ENCODE measurements around the gene GRIK2.

GRIK2 gene

GRCh38 chr6:101921829-101922450 is 528.4 kb downstream of the GRIK2 start:
- no peak for DNase-seq

- DNase-seq: no peak
These were observed 532.8 kb downstream of the GRIK2 start for GRCh38 chr6:101926149-101926925.

DNA sequence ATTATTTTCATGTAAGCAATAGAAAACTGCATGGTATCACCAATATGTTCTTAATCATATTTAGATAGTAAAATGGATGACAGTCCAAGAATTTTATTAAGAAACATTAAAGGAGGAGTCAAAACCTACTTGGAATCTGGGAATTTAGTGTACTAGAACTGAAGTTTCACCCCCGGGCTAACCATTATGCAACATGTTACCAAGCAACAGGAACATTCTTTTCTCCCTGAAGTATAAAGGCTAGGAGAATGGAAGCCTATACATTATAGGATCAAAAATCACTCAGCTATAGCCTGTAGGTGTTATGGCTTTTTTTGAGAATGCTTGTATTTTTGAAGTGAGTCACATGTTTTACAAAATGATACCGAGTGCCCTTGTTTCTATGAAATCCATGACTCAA is 538.3 kb downstream of the GRIK2 start:
- no peak for DNase-seq

DNA sequence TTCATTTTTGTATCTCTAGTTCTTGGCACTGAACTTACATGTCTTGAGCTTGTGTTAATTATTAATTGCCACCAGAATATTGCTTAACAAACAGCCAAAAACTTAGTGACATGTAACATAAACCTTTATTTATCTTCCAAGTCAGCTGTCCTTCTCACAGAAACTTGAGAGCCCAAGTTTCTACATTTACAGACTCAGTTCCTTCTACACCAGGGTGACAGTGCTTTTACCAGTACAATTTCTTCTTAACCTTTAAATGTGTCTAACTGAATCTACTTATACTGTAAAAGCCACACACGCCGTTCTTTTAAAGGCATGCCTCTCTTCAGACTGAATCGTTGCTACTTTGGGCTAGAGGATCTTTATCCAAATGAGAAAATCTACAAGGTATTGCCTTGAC is 539.2 kb downstream of the GRIK2 start:
- no peak for DNase-seq

DNA sequence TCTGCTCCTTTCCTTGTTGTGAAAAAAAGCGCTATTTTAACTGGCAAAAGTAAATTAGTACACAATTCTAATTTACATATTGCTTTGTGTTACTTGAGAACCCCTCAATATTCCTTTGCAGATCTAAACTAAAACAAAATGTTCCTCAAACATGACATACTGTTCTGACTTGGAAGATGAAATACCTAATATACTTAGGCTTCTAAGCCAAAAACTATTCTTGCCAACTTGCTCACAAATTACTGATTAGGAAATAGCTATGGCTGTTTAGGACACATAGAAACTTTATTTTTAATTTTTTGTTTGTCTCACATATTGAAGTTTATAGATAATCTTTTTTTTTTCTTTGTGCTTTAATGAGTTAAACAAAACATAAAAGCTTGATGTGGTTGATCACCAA is 542.2 kb downstream of the GRIK2 start:
- no peak for DNase-seq

GRCh38 chr6:101936516-101936915 is 543.0 kb downstream of the GRIK2 start:
- DNase-seq: no peak

DNA sequence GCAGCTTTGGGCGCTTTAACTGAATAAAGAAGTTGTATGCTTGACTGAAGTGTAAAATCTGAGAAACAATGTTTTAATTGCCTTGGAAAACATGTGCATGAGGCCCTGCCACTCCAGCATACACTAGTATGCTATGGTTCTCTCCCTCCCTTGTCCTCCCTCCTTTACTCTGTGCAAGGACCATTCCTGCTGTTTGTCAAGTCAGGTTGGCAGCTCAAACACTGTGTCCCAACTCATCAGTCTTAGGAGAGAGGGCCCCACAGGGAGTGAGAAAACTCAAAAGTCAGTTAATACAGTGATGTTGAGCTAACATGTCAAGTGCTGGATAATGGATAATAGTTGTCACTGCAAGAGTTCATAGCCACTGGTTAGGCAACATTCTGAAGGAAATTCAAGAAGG is 543.6 kb downstream of the GRIK2 start:
- DNase-seq: no peak

DNA sequence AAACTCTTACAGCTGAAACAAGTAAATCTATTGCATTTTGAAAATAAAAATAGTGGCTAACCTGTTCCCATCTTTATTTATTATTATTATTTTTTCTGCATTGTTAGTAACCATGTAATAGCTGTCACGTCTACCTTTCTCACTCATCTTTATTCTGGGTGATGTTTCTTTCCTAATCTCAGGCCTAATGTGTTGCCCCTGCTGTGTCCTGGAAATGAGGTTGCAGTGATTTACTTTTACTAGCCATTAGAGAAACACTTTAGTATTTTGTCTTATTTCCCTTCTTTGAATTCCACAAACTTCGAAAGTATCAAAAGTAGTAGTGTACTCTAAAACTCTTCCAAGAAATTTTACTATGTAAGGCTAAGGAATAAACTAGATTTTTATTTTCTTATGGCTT is 546.9 kb downstream of the GRIK2 start:
- DNase-seq: no peak

DNA sequence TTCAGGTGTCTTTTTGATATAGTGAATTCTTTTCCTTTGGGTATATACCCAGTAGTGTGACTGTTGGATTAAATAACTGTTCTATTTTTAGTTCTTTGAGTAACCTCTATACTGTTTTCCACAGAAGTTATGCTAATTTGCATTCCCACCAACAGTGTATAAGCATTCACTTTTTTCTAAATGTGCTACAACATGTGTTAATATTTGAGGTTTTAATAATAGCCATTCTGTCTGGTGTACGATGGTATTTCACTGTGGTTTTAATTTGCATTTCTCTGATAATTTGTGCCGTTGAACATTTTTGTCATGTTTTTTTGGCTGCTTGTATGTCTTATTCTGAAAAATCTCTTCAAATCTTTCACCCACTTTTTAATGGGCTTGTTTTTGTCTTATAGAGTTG is 563.5 kb downstream of the GRIK2 start:
- no peak for DNase-seq

GRCh38 chr6:101961357-101961756 is 567.8 kb downstream of the GRIK2 start:
- DNase-seq: no peak

DNA sequence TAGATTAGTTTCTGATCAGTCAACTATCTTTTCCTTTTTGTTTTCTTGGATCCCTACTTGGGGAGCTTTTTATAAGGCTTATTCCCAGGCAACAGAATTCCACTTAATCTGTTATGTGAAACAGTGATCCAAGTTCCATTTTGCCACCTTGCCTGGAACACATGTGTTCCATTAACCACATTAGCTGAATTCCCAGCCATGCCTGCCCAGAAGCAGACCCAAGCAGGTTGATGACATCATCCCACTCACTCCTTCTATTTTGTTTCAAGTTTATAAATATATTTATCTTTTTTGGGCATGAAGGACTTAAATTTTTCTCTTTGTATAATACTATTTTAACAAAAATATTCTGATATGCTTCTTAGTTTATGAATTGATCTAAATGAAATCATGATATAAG is 587.4 kb downstream of the GRIK2 start:
- no peak for DNase-seq

- DNase-seq: no peak
These were observed 593.0 kb downstream of the GRIK2 start for GRCh38 chr6:101986476-101986875.

GRCh38 chr6:101992286-101992685 is 598.8 kb downstream of the GRIK2 start:
- DNase-seq: no peak

GRCh38 chr6:101994521-101994920 is 601.0 kb downstream of the GRIK2 start:
- DNase-seq: no peak

DNA sequence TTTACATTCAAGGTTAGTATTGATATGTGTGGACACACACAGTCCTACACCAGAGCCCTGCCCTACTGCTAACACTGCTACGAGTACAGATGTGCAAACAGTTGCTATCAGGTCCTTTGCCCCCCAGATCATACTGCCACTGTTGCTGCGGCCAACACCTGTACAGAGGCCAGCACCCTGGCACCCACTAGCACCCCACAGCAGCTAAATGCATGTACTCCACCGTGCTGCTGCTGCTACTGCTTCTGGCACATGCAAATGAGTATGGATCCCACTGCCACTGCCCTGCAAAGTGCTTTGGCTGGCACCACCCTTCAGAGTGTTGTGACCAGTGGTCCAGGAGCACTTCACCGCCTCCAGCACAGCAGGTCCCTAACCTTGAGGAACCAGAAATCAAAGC is 621.9 kb downstream of the GRIK2 start:
- no peak for DNase-seq

DNA sequence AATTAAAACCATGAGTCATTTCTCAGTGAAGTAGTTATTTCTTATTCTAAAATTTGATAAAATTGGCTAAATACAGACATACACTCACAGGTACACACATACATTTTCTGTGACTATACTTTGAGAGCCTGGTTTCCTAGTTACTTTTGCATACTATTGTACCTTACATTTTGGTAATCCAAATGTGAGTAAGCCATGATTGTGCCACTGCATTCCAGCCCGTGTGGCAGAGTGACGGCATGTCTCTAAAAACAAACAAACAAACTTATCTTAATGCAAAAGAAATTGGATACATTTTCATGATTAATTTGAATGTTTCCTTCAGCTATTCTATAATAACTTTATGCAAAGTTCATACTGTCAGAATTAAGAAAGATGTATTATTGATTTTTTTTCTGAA is 628.8 kb downstream of the GRIK2 start:
- no peak for DNase-seq

GRCh38 chr6:102022803-102023202 is 629.3 kb downstream of the GRIK2 start:
- no peak for DNase-seq

DNA sequence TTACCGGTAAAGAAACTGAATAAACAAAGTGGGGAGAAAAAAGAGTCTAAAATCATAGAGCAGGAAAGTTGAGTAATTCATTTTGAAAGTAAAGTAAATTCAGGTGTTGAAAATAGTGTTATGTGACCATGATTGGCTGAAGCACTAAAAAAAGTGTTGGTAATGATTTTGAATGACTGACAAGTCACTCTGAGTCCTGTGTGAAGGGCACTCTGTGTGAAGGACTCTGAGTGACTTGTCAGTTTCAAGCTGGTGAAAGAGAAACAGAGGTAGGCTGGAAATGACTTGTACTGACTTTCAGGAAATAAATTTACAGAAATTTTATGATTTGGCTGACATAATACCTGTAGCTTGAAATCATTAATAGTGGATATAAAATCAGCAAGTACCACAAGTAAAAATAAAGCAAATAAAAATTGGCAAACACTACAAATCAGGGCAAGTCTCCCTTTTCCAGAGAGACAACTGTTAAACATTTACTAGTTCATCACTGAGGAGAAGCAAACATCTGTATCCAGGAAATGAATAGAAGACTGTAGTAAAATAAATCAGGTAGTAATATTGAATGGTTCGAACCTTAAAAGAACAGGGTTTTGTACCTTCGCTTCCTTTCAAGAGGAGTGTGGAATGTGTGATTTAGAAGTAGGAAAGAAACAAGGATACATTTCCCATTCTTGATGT is 630.6 kb downstream of the GRIK2 start:
- no peak for DNase-seq

- no peak for DNase-seq
These were observed 633.1 kb downstream of the GRIK2 start for GRCh38 chr6:102026649-102027048.

DNA sequence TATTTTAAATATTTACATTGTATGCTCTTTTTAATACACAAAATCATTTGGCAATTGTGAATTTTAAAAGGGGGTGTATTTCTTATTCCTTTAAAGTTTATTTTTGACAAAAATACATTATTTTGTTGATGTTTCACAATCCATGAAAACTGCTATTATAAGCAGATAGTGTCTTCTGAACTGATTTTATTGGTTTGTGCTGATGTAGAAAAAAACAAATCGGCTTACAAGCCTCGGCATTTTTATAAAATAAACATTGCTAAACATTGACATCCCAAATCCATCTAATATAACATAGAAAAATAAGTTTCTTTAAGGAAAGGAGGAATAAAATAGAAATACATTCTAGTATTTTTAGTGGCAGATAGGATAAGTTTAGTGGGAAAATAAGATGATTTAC is 634.7 kb downstream of the GRIK2 start:
- DNase-seq: no peak

GRCh38 chr6:102038964-102039363 is 645.5 kb downstream of the GRIK2 start:
- DNase-seq: no peak

DNA sequence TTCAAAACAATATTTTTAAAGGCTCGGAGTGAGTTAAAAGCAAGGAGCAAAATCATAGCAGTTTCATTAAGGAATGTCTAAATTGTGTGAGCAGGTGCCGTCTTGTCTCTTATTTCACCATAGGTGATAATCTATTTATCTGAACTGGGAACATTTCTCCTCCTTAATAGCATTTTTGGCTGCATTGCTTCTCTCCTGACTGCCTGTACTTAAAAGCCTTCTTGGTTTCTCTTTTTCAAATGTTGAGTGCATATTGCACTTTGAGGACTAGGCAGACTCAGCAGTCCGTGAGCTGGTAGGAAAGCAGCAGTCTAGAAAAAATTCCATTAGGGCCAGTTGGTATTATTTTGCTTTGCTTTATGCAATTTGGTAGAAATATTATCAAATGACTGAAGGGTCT is 645.9 kb downstream of the GRIK2 start:
- DNase-seq: no peak

DNA sequence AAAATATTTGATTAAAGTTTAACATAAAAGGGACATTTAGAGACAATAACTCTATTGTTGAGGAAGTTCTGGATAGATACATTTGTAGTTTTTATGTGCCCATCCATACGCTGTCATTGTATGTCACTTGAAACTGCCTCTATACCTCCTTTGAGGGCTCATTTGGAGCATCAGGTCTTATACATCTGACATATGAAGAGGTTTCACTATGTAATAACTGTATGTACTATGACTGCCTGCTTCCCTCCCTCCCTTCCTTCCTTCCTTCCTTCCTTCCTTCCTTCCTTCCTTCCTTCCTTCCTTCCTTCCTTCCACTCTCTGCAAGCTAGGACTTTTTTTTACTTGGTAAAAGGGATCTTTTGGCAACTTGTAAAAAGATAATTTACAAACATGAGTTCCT is 657.5 kb downstream of the GRIK2 start:
- DNase-seq: no peak

- no peak for DNase-seq
These were observed 658.2 kb downstream of the GRIK2 start for GRCh38 chr6:102051720-102052119.

Measured in stimulated activated CD4-positive, alpha-beta T cell treated with anti-CD3 and anti-CD28 coated beads, Interleukin-2, amount 100 ng/mL, for 24 hours (primary cell).